CD4-positive, alpha-beta T cell treated with Interleukin-4 for 4 hours (primary cell): Measurements from ENCODE around the gene DAGLA.

Source experiments
- DNase-seq: peaks from one replicate; pipeline ENCODE4 v3.0.0-alpha.2; 2020

Gene DAGLA

DNA sequence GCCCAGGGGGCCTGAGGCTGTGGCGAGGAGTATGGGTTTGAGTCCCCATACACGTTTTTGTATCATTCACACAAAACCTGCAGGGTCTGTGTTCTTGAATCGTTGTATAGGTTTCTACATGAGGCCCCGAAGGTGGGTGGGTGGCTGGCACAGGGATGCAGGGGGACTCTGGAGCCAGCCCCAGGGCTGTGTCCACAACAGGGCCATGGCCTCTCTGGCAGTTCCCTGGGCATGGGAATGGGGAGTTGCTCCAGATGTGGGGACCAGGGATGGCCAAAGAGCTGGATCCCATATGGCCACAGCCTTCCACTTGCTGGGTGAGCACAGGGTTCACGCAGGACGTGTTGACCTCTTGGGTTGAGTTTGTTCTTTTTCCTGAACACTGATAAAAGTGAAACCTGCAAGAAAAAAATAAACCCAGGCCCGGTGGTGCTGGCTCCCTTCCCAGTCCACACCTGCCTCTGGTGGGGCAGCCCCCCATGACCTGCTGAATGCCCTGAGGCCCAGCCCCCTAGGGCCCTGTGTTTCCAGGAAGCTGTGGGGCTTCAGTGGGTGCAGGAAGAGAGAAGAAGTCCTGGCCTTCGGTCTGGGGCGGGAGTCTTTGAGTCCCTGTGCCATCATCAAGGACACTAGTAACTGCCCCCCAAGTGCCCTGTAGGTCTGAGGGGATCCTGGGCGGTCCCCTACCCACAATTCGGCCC lies 88.3 kb downstream of the DAGLA start:
- DNase-seq, result no peak

DNA sequence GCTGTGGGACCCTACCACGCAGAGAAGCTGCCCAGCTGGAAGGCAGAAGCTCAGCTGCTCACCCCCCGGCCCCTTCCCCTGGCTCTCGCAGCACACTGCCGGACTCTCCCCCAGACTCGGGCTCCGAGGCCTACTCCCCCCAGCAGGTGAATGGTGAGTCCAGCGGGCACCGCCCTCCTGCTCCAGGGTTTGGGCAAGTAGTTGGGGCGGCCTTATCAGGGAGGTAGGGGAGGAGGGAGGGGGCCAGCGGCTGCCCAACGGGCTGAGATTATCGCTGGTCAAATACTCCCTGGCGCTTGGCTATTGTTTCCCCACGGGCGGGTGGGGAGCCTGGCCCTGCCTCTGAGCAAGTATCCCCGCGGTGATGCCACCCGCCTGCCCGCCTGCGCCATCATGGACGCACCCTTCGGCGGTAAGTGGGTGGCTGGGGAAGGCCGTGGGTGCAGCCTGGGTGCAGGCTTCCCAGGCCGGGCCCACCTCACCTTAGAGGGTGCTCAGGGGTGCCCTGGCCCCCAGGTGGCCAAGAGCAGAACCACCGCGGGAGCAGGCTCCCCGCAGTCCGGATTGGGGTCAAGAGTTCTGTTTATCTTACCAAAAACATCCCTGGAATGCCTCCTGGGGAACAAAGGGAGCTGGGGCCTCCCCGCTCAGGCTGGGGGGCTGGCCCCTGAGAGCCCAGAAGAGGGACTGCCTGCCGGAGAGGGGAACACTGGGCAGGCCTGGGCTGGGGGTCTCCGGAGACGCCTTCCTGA lies 89.2 kb downstream of the DAGLA start:
- no peak for DNase-seq

DNA sequence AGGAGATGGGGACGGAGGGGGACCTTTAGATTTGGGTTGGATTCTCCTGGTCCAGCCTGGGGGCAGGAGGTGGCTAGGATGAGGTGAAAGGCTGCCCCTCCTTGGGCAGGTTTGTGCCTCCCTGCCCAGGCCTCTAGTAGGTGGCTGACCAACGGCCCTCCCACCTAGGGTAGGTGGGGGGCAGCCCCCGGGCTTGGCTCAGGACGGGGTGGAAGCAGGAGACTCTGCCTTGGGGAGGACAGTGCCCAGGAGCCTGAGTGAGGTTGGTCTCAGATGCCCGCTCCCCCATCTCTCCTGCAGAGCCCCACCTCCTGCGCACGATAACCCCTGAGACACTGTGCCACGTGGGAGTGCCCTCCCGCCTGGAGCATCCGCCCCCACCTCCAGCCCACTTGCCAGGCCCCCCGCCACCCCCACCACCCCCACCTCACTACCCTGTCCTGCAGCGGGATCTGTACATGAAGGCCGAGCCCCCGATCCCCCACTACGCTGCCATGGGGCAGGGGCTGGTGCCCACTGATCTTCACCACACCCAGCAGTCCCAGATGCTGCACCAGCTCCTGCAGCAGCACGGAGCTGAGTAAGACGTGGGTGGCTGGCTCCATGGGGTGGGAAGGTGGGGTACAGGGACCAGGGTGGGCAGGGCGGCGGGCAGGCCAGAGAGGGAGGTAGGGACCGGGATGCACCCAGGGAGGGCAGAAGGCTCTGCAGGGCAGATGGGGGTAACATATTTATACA lies 89.9 kb downstream of the DAGLA start:
- DNase-seq, result no peak

DNA sequence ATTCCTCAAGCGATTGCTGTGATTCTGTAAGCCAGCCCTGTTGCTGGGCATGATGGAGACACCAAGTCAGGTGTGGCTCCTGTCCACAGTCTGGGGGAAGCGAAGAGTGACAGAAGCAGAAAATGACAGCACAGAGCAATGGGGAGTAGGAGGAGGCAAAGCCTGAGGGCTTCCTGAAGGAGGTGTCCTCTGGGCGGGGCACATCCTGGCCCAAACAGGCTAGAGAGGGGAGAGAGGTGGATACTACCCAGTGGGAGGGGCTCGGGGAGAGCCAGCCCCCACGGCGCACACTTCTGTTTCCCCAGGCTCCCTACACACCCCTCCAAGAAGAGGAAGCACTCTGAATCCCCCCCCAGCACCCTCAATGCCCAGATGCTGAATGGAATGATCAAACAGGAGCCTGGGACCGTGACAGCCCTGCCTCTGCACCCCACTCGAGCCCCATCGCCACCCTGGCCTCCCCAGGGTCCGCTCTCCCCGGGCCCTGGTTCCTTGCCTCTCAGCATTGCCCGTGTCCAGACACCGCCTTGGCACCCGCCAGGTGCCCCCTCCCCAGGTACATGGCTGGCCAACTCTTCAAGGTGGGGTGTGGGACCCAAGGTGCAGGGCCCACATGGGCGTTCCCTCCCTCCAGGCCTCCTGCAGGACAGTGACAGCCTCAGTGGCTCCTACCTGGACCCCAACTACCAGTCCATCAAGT lies 91.2 kb downstream of the DAGLA start:
- DNase-seq, result no peak

DNA sequence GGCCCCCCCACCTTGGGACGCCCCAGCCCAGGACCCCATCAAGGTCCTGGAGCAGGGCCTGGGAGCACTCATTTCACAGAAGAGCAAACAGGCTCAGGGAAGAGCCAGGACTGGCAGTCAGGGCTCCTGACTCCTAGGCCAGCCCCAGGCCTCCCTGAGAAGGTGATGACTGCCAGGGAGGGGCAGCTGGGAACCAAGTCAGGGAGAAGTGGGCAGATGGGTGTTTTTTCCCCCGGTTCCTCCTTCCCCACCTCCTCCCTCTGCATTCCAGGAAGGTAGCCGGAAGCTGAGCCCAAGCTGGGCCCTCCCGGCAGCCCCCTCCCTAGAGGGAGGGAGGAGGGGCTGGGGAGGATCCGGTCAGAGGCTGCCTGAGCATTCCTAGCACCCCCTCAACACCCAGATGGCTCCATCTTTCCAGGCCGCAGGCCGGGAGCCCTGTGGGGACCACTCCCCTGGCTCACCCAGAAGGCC lies 91.8 kb downstream of the DAGLA start:
- no peak for DNase-seq

DNA sequence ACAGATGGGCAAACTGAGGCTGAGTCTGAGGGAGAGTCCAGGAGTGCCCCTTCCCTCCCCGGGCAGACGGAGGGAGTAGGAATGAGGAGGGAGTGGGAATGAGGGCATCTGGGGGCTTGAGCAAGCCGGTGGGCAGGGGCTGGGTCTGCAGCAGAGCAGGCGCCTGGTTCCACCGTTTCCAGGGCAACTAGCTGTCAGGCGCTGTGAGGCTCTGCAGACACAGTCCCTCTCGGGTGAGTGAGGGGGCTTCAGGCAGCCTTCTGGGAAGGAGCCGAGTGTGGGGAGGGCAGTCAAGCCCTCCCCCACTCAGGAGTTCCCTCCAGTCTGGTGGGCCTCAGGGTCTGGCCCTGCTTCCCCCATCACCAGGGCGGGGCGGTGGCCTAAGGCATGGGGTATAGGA lies 93.2 kb downstream of the DAGLA start:
- DNase-seq, result no peak

DNA sequence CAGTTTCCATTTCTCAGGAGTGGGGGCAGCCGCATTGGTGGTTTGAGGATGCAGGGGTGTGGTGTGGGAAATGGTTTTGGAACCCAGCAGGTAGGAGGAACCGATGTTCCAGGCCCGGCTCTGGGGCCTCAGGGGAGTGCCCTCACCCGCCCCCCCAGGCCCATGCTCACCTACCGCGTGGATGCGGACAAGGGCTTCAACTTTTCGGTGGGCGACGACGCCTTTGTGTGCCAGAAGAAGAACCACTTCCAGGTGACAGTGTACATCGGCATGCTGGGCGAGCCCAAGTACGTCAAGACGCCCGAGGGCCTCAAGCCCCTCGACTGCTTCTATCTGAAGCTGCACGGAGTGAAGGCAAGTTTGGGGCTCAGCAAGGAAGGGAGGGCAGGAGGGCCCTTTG lies 93.6 kb downstream of the DAGLA start:
- no peak for DNase-seq

DNA sequence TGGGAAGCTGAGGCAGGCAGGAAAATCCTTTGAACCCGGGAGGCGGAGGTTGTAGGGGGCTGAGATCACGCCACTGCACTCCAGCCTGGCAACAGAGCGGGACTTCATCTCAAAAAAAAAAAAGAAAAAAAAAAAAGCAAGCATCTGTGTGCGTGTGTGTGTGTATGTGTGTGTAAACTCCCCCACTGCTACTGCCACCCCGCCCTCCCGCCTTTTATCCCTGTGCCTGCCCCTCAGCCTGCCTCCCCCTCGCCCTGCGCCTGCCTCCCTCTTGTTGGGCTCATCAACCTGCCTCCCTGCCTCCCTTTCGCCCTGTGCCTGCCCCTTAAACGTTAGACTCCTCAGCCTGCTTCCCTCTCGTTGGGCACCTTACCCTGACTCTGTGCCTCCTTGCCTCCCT lies 94.2 kb downstream of the DAGLA start:
- DNase-seq, result no peak

DNA sequence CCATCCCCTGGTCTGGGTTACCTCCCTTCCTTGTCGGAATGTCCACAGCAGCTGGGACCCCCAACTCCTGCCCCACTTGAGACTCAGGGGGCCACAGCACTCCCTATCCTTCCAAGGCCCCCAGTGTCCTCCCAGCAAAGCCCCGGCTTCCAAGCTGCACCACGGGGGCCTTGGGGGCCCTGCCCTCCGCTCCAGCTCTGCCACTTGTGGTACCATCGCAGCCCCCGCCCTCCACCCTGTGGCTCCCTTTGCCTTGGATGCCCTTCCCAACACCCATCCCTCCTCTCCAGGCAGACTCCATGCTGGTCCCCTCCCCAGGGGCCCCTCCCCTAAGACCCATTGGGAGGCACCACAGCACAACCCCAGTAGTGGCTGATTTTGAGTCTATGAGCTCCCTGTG lies 94.9 kb downstream of the DAGLA start:
- no peak for DNase-seq

DNA sequence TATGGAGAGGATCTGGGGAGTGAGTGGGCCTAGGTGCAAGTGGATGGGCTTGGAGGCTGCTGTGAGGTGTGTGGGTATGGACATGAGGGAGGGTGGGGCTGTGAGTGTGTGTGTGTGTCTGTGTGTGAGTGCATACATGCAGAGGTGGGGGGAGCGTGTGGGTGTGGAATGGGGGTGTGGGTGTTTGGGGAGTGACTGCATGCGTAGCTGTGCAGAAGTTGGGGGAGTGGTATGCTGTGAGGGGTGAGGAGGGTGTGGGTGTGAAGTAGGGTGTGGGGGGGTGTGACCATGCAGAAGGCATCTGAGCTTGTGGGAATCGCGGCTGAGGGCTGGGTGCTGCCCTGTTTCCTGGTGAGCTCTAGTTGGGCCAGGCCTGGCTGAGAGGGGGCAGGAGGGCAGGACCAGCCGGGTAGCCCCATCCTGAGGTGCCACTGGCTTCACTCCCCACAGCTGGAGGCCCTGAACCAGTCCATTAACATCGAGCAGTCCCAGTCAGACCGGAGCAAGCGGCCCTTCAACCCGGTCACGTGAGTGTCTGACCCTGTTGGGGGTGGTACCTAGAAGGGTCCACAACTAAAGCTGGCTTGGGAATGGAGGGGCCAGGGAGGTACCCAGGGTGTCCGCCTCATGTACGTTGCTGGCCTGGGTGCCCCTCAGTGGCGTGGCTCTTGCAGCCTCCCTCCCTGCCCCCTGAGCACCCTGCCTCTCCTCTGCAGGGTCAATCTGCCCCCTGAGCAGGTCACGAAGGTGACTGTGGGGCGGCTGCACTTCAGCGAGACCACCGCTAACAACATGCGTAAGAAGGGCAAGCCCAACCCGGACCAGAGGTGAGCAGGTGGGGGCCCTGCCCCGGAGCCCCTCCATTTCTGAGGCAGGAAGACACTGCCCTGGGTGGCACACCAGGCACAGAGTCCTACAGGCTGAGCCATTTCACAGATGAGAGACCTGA lies 95.7 kb downstream of the DAGLA start:
- peak; percentile 29 for DNase-seq

DNA sequence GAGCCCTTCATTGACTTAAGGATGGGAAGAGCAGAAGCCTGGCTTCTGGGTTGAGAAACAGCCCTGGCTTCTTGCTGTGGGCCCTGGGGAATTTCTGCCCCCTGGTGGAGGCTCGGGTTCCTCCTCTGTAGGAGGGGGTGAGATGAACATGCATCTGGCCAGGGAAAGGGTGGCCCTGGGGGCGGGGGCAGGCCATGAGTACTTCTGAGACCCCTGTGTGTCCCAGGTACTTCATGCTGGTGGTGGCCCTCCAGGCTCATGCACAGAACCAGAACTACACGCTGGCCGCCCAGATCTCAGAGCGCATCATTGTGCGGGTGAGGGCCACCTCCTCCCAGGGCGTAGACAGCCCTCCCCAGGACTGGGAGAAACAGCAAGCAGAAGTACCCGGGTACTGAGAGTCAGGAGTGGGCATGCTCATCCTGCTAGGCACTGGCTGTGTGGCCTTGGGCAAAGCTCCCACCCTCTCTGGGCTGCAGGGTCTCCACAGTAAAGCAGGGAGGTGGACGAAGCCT lies 96.4 kb downstream of the DAGLA start:
- peak; percentile 31 for DNase-seq

DNA sequence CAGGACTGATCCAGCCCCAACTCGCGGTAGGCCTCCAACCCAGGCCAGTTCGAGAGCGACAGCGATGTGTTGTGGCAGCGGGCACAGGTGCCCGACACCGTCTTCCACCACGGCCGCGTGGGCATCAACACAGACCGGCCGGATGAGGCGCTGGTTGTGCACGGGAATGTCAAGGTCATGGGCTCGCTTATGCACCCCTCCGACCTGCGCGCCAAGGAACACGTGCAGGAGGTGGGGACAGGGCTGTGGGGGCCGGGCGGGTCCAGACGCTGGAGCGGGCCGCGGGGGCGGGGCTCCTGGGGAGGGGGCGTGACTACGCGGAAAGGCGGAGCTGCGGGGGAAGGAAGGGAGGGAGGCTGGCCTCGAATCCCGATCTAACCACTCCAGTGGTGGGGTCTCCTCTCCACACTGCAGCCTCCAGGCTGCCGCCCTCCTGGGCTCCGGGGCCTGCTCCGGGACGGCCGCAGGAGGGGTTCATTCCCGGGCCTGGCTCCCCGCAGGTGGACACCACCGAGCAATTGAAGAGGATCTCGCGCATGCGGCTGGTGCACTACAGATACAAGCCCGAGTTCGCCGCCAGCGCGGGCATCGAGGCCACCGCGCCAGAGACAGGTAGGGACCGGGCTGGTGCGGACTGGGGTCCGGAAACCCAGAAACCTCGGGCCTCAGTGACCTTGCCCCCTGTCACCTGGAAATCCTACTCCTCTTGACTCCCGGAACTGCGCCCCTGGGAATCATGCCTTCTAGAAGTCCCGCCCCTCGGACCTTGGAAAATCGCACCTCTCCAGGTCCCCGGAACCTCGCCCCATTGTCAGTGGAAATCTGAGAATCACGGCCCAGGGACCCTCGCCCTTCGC lies 97.3 kb downstream of the DAGLA start:
- peak; percentile 53 for DNase-seq

DNA sequence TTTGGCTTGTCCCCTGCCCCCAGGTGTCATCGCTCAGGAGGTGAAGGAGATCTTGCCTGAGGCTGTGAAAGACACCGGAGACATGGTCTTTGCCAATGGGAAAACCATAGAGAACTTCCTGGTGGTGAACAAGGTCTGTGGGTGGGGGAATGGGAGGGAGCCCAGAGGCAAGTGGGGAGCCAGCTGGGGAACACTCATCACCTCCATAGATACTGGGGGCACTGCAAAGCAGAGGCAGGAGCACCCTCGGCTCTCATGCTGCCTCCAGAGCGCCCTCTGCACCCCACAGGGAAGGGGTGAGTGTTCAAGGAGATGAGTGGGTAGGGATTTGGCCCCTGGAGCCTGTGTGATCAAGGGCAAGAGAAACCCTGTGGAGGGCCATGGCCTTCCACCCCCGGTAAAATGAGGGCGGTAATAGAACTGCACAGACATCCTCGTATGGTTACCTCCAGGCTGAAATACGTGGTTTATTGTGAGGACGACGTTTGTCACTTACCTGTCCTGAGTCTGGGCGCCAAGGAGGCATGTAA lies 98.2 kb downstream of the DAGLA start:
- DNase-seq, result no peak

DNA sequence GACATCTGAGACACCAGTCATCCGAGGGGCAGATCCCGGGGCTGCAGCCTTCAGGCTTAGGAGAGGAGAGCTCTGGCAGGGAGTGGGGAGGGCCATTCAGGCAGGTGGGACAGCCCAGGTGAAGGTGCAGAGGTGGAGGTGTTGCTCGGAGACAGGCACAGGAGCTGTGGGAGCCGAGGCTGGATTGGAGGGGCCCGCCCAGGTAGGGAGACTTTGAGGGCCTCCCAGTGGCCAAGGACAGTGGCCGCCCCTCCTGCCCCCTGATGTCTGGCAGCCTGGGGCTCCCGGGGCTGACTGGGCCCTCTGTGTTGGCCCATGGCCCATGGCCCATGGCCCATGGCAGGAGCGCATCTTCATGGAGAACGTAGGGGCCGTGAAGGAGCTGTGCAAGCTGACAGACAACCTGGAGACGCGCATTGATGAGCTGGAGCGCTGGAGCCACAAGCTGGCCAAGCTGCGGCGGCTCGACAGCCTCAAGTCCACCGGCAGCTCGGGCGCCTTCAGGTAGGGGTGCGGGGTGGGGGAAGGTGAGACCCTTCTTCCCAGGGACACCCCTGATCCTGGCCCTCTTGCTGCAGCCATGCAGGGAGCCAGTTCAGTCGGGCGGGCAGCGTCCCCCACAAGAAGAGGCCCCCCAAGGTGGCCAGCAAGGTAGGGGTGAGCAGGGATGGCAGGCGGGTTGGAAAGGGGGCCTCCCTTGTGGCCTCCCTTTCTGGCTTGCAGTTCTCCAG lies 98.9 kb downstream of the DAGLA start:
- DNase-seq, result no peak

DNA sequence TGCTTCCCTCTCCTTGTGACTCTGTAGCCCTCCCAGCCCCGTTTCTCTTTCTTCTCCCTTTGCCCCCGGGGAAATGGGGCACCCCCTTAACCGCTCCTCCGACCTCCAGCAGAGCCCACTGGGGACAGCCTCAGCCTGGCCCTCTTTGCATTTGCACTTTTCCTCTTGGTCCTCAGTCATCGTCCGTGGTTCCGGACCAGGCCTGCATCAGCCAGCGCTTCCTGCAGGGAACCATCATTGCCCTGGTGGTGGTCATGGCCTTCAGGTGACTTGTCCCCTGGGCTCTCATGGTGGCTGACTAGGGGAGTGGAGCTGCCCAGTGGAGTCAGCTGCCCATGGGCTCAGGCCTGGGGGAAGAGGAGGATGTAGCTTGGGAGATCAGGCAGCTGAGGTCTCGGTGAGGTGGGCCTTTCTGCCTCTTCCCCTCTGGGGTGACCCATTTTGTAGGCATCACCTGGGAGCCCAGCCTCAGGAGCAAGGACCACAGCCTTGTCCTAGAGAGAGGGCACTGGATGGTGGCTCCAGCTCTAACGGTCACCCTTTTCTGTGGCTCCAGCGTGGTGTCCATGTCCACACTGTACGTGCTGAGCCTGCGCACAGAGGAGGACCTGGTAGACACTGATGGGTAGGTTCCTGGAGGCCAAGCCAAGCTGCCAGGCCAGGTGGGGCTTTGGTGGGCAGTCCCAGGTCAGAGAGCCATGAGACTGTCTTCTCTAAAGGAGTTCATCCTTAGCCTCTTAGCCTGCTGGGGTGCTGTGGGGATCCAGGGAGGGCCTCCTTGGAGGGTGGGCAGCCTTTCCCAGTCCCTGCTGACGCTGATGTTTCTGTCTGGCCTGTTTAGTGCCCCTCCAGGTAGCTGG lies 99.7 kb downstream of the DAGLA start:
- DNase-seq, result no peak

DNA sequence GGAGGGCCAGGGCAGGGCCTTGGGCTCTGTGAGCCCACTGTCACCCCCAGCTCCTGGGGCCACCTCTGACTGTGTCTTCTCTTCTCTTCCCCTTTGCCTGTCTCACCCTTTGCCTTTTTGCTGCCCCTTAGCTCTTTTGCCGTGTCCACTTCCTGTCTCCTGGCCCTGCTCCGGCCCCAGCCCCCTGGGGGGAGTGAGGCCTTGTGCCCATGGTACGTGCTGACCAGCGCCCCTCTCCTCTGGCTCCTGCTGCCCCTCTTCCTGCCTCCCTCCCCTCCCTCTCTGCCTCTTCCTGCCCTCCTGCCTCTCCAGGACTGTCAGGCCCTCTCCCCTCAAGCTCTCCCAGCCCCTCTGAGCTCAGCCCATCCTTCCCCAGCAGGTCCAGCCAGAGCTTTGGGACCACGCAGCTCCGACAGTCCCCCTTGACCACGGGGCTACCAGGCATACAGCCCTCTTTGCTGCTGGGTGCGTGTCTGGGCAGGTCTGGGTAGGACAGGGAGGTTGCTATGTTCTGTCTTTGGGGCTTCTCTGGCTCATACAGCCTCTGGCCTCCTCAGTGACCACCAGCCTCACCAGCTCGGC lies 100.5 kb downstream of the DAGLA start:
- no peak for DNase-seq

DNA sequence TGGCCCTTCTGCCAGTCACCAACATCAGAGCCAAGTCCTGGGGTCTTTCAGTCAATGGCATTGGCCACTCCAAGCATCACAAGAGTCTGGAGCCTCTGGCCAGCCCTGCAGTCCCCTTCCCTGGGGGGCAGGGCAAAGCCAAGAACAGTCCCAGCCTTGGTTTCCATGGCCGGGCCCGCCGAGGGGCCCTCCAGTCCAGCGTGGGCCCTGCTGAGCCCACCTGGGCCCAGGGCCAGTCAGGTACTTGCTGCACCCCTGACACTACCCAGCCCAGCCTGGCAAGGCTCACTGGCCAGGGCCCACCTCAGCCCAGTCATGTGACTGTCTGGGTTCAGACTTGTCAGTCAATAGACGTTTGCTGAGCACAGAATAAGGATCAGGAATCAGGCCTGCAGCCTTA lies 101.4 kb downstream of the DAGLA start:
- DNase-seq, result no peak

DNA sequence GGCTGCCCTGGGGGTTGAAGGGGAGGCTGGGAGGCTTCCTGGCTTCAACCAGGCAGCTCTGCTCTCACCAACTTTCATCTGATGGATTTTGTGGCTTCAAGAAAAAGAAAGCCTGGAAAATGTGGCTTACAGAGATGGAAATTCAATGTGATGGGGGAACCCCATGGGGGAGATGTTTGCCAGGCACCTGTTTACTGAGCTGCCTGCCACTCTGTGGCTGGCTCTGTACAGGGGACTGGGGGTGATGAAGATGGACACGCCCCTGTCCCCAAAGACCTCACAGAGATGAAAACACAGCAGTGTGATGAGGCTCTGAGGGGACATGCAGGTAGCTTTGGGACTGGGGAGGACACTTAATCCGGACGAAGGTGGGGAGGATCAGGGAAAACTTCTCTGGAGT lies 102.1 kb downstream of the DAGLA start:
- DNase-seq, result no peak
